BJ (cell line): ENCODE measurements around the gene DIP2C. TPM values are rescaled to one million over a fixed set of nuclear protein-coding genes. Genes with fewer than 3 reads are reported as not detected.

ENCODE experiments used
- CTCF ChIA-PET: fragments of 350-600 bp; formaldehyde crosslinking; extraction: SDS; loops from one replicate; lab custom pipeline; 2021; ENCODE audit warnings: antibody characterized with exemption, inconsistent platforms; lab: Yijun Ruan, JAX
- POLR2A ChIA-PET: fragments of 300-600 bp; sonication (Branson Sonifier 250); formaldehyde crosslinking; extraction: SDS; loops from one replicate; lab custom pipeline; 2021; ENCODE audit warnings: antibody characterized with exemption; lab: Charles Lee
- DNase-seq: peaks from one replicate; pipeline ENCODE4 v3.0.0-alpha.2; 2011; ENCODE audit warnings: low read depth
- H3K27me3 ChIP-seq: 2 replicates; pipeline ENCODE4 v1.6.0; 2011; ENCODE audit warnings: low read length; ENCODE audit not compliant: control insufficient read depth, insufficient read depth
- H3K36me3 ChIP-seq: 2 replicates; pipeline ENCODE4 v1.5.1; 2011; ENCODE audit warnings: low read length; ENCODE audit not compliant: control insufficient read depth, insufficient read depth
- H3K4me3 ChIP-seq: 2 replicates; pipeline ENCODE4 v1.5.1; 2011; ENCODE audit warnings: low read depth, mild to moderate bottlenecking, control low read depth, low read length
- polyA plus RNA-seq: library from polyadenylated mRNA; depleted of rRNA; stranded (reverse); fragments of >200 nt; gene quantifications from 2 replicates; pipeline ENCODE4 v1.2.3, GENCODE V29; 2011
- TF ChIP-seq, protein P1 (sequence below): IDR thresholded peaks from 2 replicates; pipeline ENCODE4 v1.5.1; 2011; ENCODE audit warnings: low read depth, mild to moderate bottlenecking, control low read depth, inconsistent platforms, low read length, moderate library complexity; ENCODE audit not compliant: insufficient read depth

DIP2C gene
- polyA plus RNA-seq, 1 experiment = 9.3 TPM

DNA sequence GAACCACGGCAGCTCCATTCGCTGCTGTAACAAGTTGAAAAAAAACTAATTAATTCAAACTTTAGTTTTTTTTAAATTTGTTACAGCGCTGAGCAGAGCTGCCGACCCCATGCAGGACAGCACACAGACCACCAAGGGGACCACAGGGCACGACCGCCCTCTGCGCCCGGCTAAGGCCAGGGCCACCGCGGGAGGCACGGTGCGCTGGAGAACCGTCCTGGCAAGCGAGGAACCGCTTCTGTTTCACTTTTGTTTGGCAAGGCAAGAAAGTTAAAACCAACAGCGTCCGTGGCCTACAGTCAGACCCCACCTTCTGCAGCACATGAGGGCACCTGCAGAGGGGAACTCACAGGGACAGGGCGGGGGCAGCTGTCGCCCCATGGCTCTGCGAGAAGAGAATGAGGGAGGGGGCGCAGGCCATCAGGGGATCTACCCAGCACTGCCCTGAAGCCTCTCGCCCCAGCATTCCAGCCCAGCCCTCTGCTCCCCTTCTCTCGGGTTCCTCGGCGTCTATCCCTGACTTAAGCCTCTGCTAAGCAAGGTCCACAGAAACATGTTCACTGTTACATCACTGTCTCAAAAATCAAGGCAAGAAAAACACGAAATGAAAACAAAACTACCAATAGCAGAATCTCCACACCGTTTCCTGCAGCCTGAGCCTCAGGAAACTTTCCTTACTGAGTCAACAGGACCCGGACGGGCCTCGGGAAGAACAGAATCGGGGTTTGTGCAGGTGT is 204.4 kb downstream of the DIP2C start:
- ChIA-PET CTCF (interaction anchor here (1.4 kb wide), 1 partner anchor 25 kb away, joined by 3 read pairs; no protein-coding TSS in a partner anchor), POLR2A (no interaction called here)
- no peak for DNase-seq
- H3K36me3 ChIP-seq = peaks cover 4% of the 10 kb centered on the region
- H3K4me3 ChIP-seq = 0 out of 2 replicates have a peak overlapping the region, but pooled peaks have one; percentile 5
- H3K27me3 ChIP-seq = no peaks in the 10 kb centered on the region
- TF ChIP-seq, protein P1, sequence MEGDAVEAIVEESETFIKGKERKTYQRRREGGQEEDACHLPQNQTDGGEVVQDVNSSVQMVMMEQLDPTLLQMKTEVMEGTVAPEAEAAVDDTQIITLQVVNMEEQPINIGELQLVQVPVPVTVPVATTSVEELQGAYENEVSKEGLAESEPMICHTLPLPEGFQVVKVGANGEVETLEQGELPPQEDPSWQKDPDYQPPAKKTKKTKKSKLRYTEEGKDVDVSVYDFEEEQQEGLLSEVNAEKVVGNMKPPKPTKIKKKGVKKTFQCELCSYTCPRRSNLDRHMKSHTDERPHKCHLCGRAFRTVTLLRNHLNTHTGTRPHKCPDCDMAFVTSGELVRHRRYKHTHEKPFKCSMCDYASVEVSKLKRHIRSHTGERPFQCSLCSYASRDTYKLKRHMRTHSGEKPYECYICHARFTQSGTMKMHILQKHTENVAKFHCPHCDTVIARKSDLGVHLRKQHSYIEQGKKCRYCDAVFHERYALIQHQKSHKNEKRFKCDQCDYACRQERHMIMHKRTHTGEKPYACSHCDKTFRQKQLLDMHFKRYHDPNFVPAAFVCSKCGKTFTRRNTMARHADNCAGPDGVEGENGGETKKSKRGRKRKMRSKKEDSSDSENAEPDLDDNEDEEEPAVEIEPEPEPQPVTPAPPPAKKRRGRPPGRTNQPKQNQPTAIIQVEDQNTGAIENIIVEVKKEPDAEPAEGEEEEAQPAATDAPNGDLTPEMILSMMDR = no peak

DNA sequence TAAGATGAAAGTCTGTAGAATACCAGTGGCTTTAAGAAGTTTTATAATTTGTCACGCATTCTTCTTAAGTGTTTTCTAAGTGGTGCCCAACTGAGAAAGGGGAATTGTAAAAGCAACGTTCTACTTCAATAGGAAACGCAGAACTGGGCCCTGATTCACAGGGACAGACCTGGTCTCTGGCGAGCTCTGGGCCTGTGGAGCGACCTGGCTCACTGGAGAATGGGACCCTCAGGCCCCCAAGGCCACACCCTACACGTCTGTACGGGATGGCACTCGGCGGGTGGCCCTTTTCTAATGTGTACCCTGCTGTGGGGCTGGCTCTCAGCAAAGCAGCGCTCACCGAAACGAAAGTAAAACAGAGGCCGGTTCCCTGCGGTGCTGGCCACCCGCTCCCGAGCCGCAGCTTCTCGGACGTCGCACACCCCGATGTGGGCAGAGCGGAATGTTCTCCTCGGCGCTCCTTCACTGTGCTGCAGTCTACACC is 205.0 kb downstream of the DIP2C start:
- TF ChIP-seq, protein P1 = no peak
- no peaks in the 10 kb centered on the region for H3K27me3 ChIP-seq

DNA sequence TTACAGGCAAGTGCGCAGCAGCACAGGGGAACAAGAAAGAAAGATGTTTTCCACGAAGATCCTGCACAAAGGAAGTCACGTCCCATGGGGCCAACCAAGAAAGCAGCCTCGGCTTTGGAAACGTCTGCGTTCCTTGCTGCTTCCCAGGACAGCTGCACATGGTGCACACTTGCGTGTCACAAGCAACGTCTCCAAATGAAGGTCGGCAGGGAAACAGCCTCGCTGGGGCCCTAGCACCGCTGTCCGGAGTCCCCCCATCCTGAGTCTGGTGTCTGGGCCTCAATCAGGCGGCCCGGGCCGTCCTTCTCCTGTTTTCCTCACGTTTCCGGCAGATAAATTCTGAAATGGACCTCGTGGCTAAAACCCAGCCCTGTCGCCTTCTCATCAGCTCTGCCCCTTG is 206.2 kb downstream of the DIP2C start:
- no peak overlapping the region for H3K4me3 ChIP-seq
- TF ChIP-seq, protein P1 = no peak
- H3K27me3 ChIP-seq = no peaks in the 10 kb centered on the region
- POLR2A ChIA-PET = no interaction called here
- CTCF ChIA-PET = interaction anchor here (1.1 kb wide), 1 partner anchor 27 kb away, joined by 3 read pairs; no protein-coding TSS in a partner anchor
- DNase-seq = no peak
- H3K36me3 ChIP-seq = peaks cover 4% of the 10 kb centered on the region

More for the DNA sequence above, 205.0 kb downstream of the DIP2C start:
- Histone ChIP-seq H3K4me3 (0 out of 2 replicates have a peak overlapping the region, but pooled peaks have one; percentile 5), H3K36me3 (peaks cover 4% of the 10 kb centered on the region)
- DNase-seq = no peak
- CTCF ChIA-PET = interaction anchor here (1.1 to 1.4 kb wide), 2 partner anchors 26 kb away, joined by 3 read pairs; no protein-coding TSS in a partner anchor
- POLR2A ChIA-PET = no interaction called here

DNA sequence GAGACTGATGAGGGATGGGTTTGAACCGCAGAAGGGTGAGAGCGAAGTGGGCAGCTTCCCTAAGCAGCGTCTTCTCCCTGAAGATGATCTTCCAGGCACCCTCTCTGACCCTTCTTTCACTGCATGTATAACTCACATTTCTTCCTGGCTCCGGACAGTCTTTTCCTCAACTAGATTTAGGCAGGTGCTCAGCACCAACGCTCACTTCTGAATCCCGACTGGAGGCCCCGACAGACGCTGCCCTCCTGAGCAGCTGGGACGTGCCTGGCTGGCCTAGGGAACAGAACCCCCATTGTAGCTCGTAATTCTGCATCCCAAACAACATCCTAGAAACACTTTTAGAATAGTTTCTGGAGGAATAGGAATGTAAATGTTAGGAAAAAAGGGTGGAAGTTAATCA is 206.6 kb downstream of the DIP2C start:
- H3K27me3 ChIP-seq = no peaks in the 10 kb centered on the region
- no peak overlapping the region for H3K4me3 ChIP-seq
- TF ChIP-seq, protein P1 = no peak
- no peak for DNase-seq
- ChIA-PET POLR2A (no interaction called here), CTCF (no interaction called here)
- H3K36me3 ChIP-seq = peaks cover 4% of the 10 kb centered on the region

DNA sequence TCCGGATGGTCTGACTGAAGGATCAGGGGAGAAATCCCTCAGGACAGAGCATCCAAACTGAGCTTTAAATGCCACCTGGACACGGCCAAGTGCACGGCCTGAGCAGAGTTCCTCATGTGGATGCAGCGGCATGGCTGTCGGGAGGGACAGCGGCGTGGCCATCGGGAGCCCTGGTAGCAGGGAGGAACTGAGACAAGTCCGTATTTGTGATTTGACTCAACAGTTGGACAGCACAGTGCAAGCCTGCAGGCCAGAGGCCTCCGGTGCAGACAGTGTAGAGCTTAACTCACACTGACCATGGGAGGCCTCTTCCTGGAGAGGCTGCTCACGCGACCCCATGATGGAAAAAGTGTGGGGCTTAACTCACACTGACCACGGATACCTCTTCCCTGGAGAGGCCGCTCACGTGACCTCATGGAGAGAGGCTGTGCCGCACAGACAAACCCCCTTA is 207.4 kb downstream of the DIP2C start:
- POLR2A ChIA-PET = no interaction called here
- DNase-seq = no peak
- CTCF ChIA-PET = no interaction called here
- H3K36me3 ChIP-seq = peaks cover 4% of the 10 kb centered on the region
- H3K4me3 ChIP-seq = no peak overlapping the region
- TF ChIP-seq, protein P1 = no peak
- no peaks in the 10 kb centered on the region for H3K27me3 ChIP-seq
